ENCODE data around the gene APP.

Gene APP

DNA sequence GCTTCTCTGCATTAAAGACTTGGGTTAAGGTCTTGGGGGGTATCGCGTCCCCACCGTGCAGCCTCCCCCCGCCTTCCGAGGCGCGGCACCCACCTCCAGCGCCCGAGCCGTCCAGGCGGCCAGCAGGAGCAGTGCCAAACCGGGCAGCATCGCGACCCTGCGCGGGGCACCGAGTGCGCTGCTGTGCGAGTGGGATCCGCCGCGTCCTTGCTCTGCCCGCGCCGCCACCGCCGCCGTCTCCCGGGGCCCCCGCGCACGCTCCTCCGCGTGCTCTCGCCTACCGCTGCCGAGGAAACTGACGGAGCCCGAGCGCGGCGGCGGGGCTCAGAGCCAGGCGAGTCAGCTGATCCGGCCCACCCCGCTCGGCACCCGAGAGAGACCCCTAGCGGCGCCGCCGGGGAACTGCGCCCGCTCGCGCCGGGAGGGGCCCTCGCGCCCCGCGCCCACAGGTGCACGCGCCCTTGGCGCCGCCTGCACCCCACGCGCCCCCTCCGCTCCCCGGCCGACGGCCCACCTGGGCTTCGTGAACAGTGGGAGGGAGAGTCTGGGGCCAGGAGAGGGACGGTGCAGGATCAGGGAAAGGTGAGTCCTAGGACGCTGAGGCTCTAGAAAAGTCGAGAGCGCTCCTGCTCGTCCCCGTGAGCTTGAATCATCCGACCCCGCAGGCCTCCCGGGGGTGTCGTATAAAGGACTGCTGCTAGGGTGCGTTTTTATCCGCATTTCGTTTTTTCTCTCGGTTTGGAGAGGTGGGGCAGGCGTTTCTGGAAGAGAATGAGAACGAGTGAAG is at the start of gene APP:
TSS of gene APP (minus strand) at position 300 of the 787 bp plus-strand sequence. CDS start at position 150, 150 bp downstream.
- peak; percentile 84 for DNase-seq (ENCODE audit: low read depth)

DNA sequence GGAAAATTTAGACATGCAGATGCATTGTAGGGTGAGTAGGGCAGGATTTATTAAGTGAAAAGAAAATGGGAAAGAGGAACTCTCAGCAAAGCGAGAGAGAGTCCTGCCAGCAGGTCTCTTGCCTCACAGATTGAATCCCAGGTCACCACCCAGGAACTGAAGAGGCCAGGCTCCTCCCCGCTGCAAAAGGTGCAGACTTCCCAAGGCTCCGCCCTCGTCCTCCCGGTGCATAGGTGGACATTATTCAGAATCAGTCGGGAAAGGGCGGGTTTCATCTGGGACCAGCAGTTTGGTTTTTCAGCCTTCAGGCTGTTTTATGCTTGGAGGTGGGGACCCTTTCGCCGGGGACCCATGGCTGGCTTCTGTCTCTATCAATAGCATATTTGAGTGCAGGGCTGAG is 41.6 kb upstream of the APP start:
- DNase-seq (ENCODE audit: low read depth), result no peak

DNA sequence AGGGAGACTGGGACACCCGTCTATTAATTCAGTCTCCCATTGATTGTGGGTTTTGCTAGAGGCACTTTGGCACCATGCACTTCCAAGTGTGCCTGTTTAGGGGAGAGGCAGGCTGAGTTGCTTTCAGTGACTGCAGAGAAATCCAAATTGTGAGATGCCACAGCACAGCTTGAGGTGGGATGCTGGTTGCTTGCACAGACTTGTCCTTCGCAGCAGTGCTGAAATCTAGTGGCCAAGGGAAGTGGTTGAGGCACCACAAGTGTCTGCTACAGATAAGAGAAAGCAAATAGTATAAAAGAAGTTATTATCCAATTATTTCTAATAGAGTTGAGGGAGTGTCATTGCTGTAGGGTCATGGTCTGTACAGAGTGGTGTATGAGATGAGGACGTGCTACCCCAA is 40.0 kb upstream of the APP start:
- no peak for DNase-seq (ENCODE audit: low read depth)

DNA sequence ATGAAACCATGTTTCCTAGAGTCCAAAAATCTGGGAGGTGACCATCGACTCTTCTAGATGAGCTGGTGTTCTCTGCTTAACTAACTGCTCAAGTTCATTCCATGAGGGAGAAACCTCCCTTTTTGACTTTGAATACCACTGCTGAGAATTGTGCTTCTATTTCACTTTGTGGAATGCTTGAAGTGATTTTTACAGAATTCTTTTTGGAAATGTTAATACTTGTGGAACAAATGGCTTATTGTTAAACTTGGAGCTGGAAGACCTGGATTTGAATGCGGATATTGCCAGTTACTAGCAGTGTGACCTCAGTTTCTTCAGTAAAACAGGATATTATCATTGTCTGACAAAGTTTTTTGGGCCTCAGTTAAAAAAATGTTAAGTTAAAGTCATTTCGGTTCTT is 36.5 kb upstream of the APP start:
- DNase-seq (ENCODE audit: low read depth), result no peak

DNA sequence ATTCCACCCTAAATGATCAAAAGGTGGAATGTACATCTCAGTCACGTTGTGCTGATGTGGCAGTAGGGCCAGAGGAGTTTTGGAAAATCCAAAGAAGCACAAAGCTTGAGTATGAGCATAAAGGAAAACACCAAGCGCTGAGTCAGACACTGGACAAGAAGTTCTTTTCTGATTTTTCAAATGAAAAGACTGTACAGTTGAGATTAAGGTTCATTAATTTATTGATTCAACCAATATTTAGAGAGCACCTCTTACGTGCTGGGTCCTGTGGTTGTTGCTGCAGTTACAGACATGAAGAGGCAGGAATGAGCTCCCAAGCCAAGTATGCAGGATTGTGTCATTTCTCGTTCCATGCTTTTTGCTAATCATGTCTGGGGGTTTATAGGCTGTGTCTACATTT is 28.9 kb upstream of the APP start:
- no peak for DNase-seq (ENCODE audit: low read depth)

DNA sequence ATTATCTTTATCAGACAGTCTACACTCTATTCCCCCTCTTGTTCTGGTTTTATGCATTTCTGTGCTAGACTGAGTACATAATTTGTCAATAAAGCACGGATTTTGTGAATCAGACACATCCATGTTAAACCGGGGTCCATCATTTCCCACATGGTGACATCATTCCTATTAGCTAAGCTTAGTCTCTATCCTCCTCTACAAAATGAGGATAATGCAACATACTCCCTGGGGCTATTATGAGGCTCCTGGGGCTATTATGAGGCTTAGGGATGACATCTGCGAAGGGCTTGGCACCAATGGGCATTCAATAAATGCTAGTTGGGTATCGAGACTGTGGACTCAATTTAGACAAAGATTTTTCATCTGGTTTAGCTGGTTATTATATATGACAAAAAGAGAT is 25.1 kb upstream of the APP start:
- no peak for DNase-seq (ENCODE audit: low read depth)

DNA sequence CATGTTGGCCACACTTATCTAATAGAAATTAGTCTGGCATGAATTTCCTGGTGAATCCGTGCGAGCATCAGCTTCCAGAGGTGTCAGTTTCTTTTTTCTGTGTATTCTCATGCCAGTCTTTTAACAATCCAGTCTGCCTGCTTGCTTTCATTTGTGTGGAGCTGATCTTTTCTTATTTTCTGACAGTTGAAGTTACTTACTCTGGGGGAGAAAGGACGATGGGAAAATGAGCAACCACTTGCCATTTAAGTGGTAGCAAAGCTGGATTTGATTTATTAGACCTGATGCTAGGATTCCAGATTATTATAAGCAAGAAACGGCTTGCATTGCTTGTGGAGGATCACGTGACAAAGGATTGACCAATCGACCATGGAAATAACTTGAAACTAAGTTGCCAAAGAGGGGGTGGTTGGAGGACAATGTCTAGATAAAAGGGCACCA is 24.3 kb upstream of the APP start:
- no peak for DNase-seq (ENCODE audit: low read depth)

DNA sequence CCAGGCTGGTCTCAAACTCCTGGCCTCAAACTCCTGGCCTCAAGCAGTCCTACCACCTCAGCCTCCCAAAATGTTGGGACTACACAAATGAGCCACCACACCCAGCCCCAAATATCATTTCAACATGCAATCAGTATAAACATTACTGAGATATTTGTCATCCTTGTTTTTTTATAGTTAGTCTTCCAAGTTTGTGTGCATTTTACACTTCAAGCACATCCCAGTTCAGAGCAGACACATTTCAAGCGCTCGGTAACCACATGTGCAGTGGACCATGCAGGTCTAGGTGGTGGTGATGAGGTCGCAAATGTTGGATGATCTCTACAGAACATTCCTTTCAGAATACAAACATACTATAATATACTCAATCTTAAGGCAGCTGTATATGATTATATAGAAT is 23.8 kb upstream of the APP start:
- no peak for DNase-seq (ENCODE audit: low read depth)

DNA sequence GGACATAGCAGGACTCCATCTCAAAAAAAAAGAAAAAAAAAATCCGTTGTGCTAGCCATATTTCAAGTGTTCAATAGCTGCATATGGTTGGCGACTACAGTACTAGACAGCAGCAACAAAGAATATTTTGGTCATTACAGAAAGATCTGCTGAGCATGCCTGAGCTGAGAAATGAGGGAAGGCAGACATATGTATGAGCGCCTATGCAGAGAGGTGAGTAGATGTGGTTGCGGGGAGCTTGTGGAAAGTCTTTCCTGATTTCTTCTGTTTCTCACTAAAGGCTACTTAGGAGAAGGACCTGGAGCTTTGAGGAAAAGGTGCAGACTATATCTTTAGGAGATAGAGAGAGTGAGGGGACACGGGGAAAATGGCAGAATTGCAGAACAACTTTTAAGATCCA is 21.0 kb upstream of the APP start:
- DNase-seq (ENCODE audit: low read depth), result no peak

DNA sequence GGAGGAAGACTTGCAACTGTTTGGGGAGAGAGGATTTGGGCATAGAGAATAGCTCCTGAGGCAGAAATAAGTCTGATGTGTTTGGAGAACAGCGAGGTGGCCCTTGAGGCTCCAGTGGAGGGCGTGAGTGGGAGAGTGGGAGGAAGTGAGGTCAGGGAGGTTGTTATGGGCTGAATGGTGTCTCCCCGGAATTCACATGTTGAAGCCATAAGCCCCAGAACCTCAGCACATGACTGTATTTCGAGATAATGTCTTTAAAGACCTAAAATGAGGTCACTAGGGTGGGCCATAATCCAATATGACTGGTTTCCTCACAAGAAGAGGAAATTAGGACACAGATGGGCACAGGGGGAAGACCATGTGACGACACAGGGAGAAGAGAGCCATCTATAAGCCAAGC is 17.9 kb upstream of the APP start:
- DNase-seq (ENCODE audit: low read depth), result no peak

DNA sequence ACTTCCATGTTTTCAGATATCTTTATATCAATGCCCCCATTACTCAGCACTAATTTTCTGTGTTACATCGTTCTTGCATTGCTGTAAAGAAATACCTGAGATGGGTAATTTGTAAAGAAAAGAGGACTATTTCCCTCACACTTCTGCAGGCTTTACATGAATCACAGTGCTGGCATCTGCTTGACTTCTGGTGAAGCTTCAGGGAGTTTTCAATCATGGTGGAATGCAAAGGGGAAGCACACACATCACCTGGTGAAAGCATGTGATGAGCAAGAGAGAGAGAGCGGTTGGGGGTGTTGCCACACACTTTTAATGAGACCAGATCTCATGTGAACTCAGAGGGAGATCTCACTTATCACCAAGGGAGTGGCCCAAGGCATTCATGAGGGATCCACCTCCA is 14.9 kb upstream of the APP start:
- no peak for DNase-seq (ENCODE audit: low read depth)

DNA sequence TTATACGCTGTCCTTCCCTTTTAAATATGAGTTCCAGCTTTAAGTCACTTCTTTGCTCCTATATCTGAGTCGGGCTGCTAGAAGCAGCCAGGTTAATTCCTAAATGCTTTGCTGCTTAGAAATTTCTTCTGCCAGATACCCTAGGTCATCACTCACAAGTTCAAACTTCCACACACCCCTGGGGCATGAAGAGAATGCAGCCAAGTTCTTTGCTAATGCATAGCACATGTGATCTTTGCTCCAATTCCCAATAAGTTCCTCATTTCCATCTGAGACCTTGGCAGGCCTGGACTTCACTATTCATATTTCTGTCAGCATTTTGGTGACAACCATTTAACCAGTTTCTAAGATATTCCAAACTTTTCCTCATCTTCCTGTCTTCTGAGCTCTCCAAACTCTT is 14.5 kb upstream of the APP start:
- no peak for DNase-seq (ENCODE audit: low read depth)

DNA sequence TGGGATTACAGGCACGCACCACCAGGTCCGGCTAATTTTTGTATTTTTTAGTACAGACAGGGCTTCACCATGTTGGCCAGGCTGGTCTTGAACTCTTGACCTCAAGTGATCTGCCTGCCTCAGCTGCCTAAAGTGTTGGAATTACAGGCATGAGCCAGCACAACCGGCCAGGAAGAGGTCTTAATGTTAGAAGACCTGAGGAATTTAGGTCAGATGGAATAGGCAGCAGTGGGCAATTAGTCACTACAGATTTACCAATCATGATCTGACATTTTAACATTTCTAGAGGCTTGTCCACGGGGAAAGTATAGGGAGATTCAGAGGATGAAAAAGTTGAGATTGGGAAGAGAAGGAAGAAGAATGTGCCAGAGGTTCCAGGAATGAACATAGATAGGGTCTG is 8.9 kb upstream of the APP start:
- DNase-seq (ENCODE audit: low read depth), result no peak

DNA sequence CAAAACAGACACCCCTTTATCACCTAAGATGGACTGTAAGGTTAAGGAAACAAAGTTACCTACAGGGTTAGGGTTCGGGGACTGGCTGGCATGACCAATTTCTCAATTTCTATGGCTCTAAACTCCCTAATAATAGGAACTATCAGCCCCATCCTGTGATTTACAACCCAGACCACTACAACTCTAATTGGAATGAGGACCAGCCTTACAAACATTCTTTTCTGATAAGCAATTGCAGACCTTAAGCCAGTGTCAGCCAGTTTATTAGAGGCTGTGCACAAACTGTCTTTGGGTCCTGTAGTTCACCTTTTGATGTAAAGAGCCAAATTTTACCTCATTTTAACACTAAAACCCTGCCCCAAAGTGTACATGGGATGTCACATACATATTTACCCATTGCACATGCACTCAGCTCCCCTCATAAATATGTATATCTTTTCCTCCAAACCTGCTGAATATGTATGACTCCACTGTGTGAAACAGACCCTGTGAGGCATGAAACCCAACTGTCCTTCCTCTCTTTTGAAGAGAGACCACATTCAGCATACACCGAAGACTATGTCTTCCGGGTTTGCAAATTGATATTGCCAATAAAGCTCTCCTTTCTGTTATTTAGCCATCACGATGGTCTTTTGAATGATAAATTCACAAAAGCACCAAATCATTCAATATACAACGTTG is 7.3 kb upstream of the APP start:
- DNase-seq (ENCODE audit: low read depth), result no peak

DNA sequence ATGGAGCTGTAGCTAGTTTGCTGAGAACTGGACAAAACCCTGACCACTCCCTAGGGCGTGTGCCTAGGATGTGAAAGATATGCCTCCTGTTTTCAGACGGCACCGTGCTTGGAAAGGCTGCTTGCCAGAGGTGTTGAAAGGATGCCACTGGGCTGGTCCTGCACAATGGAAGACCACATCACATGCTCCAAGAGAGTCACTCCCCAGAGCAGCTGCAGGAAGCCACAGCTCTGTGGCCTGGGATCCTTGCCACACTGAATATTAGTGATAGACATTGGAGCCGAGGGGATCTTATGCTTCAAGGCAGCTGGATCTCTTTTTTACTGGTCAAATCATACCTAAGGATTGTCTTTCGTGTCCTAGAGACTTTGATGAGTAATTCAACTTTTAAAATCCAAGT is 6.6 kb upstream of the APP start:
- DNase-seq (ENCODE audit: low read depth), result no peak

DNA sequence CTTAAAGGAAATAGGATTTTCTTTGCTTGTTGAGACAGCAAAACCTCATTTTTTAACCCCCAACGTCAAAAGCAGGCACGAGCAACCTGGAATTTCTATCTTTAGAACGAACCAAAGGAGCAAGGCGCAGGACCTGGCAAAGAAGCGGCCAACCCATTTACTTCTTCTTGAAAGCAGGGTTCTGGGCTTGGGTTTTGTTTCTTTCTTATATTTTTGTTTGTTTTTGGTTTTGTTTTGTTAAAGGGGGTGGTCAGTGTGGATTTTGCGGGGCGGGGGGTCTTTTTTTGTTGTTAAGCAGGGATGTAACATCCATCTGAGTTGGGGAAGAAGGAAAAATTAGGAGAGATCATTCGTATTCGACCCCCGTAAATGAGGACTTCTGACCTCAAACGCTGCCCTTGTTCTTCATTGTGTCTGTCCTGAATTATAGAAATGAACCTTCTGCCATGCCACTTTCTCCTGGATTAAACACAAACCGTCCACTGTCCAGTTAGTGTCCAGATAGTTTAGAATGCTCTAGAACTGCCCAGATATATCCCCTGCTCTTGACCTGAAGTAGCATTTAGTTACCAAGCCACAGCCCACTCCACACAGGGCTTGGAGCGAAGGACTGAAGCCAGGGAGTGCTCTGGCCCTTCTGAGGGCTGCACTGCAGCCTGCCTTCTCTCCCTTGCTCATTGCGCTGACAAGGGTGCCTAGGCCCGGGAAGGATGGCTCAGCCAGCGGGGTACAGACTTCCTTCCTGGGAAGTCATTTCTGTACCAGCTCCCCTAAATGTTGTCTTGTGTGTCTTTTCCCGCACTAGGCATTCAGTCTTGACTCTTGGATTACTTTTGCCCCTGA is 909 bp upstream of the APP start:
- DNase-seq (ENCODE audit: low read depth), result no peak

DNA sequence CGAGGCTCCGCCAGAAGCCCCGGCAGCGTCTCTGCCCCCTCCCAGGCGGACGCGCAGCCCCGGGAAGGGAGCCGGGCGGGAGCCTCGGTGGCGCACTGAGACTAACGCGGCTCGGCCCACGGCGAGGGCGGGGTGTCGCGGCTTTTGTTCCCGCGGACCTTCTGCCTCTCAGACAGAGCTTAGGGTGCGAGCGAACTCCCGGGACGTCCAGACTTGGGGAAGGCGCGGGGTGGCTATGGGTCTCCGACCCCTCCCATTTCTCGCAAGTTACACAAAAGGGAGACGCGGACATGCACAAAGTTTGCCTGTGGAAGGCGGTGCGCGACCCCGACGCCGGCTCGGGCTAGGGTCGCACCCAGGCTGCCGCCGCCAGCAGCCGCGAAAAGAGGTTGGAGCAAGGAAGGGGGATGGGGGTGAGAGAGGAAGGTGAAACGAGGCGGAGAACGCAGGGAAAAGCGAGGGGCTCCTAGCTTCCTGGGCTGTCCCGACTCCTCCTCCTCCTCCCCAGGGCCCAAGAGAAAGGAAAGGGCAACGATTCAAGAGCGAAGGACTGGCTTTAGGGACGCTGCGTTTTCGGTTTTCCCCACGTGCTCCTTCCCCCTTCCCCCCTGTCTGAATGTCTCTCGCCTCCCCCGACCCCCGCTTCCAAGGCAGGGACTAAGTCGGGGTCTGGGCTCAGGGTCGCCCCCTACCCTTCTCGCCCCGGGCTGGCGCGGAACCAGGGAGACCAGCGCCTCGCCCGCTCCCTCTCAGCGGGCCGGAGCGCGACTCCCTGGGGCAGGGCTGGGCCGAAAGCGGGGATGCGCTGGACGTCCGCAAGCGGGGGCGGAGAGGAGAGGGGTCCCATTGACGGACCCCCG is 729 bp downstream of the APP start:
- DNase-seq (ENCODE audit: low read depth), result peak; percentile 30

DNA sequence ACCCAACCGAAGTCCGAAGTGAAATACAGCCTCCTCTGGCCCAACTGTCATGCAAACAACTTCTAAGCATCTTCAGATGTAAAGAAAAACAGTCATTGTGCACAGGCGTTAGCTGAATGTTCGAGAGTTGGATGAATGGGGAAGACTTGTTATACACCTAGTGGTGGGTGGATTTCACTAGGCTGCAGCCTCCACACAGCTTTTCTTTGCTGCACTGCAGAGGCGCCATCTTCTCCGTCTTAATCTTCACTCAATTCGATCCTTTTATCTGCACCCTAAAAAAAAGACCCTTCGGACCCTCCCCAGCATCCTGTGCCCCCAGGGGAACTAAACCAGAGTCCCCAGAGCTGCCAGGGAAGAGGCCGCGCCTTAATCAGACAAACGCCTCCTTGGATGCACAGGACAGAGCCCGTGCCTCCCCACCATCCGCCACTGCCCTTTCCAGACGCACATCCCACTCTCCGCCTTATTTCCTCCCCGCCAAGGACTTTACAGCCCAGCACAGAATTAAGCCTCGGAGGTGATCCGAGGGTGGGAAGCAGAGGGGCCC is 1.4 kb downstream of the APP start:
- DNase-seq (ENCODE audit: low read depth), result peak; percentile 9

DNA sequence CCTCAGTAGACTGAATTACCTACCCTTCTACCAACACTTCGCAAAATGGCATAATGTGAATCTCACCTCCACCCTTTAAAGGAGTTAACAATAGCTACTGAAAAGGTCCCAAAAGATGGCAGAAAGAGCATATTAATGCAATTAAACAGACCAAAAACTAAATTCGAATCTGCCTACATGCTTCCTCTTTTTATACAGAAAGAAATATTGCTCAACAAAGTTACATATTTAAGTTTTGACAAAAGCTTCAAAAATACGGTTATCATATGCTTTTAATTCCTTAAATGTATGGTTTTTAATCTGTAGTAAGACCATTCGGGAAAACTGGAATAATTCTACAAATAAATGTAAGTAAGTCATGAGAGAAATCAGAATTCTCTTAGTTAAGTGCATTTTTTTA is 2.2 kb downstream of the APP start:
- no peak for DNase-seq (ENCODE audit: low read depth)

DNA sequence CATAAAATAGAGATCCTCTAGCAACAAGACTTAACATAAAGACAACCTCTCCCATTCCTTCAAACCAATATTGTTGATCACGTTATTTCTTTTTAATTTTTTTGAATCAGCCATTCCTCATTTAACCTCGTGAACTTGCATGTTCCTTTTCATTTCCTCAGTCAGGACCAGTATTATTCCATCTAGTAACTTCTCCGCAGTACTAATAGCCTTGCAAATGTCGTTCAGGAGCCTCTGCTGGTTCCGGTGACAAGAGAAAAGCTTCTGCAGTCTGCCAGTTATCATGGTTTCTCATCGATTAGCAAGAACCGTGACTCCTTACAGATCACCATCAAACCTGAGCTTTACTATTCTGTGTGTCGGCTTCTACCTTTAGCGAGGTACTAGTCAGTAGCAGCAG is 3.0 kb downstream of the APP start:
- no peak for DNase-seq (ENCODE audit: low read depth)

DNA sequence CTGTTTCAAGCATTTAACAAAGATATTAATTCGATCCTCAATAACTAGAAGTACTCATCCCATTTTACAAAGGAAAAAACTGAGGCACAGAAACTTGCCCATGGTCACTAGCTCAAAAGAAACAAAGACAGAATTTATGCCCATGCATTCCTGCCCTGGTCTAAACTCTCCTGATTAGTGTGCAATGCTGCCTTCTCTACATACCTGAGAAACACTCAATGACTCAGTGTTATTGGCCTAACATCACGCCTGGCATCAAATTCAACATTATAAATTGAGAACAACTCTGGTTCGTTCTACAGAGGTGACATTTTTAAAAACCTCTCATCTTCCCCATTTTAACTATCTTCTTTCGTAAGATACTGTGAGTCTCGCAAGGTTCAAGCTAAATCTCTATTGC is 5.2 kb downstream of the APP start:
- no peak for DNase-seq (ENCODE audit: low read depth)

DNA sequence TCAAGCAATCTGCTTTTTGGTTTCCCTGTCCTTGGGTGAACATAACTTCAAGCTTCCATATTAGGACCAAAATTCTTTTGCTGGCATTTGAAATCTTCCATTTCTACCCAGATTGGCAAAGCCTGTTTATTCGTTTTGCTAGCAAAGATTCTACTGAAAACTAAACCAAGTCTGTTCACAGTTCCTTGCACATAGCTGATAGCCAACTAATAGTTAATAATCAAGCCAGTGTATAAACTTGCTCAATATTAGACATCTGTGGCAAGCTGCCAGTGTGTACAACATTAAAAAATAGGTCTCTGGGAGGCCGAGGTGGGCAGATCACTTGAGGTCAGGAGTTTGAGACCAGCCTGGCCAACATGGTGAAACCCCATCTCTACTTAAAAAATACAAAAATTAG is 6.3 kb downstream of the APP start:
- no peak for DNase-seq (ENCODE audit: low read depth)

Data from activated T-cell treated with anti-CD3 and anti-CD28 coated beads for 1 hour (primary cell).